Heart left ventricle (tissue), 16 donors: ENCODE results near the gene CHKA. TPM values are rescaled to one million over a fixed set of nuclear protein-coding genes. Genes with fewer than 3 reads are reported as not detected.

Experiments used
- ATAC-seq, 4 donors: fragments of 200-7000 bp; cut with Tn5 transposase; one replicate each; pipeline ENCODE4 v1.9.1; 2020 to 2022; ENCODE audit warnings: moderate library complexity in 4 of 4, mild to moderate bottlenecking in 3 of 4, moderate number of reproducible peaks in 1 of 4
- DNase-seq, 5 donors: peaks; one replicate each; pipeline ENCODE4 v3.0.0-alpha.2; 2020
- H3K27ac ChIP-seq, 12 donors: fragments of 200-600 bp; sonication (generic) in 4 of 12; one replicate each; pipeline versions ENCODE4 v1.5.0 to v1.8.0; 2016 to 2022; ENCODE audit warnings: mild to moderate bottlenecking in 2 of 12
- H3K27me3 ChIP-seq, 9 donors: fragments of 200-600 bp; sonication (generic) in 2 of 9; one replicate each; pipeline versions ENCODE4 v1.5.1 to v1.8.0; 2016 to 2022; ENCODE audit warnings: mild to moderate bottlenecking in 3 of 9
- H3K36me3 ChIP-seq, 9 donors: fragments of 200-600 bp; sonication (generic) in 2 of 9; one replicate each; pipeline versions ENCODE4 v1.5.0 to v1.8.0; 2018 to 2022; ENCODE audit warnings: mild to moderate bottlenecking in 2 of 9
- H3K4me1 ChIP-seq, 12 donors: fragments of 200-600 bp; sonication (generic) in 4 of 12; one replicate each; pipeline versions ENCODE4 v1.5.0 to v1.8.0; 2016 to 2022; ENCODE audit warnings: mild to moderate bottlenecking in 3 of 12
- H3K4me3 ChIP-seq, 12 donors: fragments of 200-600 bp; sonication (generic) in 4 of 12; one replicate each; pipeline versions ENCODE4 v1.5.0 to v1.8.0; 2017 to 2022; ENCODE audit warnings: mild to moderate bottlenecking in 9 of 12, moderate library complexity in 4 of 12
- H3K9me3 ChIP-seq, 12 donors: fragments of 200-600 bp; sonication (generic) in 4 of 12; one replicate each; pipeline versions ENCODE4 v1.5.0 to v1.8.0; 2016 to 2022; ENCODE audit warnings: mild to moderate bottlenecking in 1 of 12
- POLR2A ChIP-seq, 2 donors: fragments of 450-650 bp; IDR thresholded peaks; one replicate each; pipeline ENCODE4 v1.6.1; 2017; ENCODE audit warnings: antibody characterized with exemption in 2 of 2, mild to moderate bottlenecking in 2 of 2, moderate library complexity in 2 of 2
- WGBS, 4 donors: extraction: QIAGEN DNeasy Blood & Tissue Kit in 2 of 4; methylation state at CpG; one replicate each; pipeline versions ENCODE4 v1.1.5 to v1.1.7; 2013 to 2018; 5-methylcytosine and 5-hydroxymethylcytosine counted together
- intact Hi-C, 10 donors: fragments of 100-400 bp; cut with DNase I; formaldehyde crosslinking; loops; one replicate each; pipeline versions ENCODE4 v1.11.1 to v1.14.2; 2022
- polyA plus RNA-seq, 2 donors: library from polyadenylated mRNA; stranded (reverse); fragments of 200-250 nt; gene quantifications; one replicate each; pipeline ENCODE4 v1.2.3, GENCODE V29; 2013
- total RNA-seq, 9 donors: library from RNA; depleted of rRNA in 2 of 9; stranded (reverse); fragments of >200 nt in 2 of 9; fragmentation: NEBNext Ultra II Directional in 3 of 9; extraction: Animal tissue kit (Norgen Biotek cat#: 25700) in 3 of 9; gene quantifications; one replicate each; pipeline versions ENCODE4 v1.1.0 to v1.2.4, GENCODE V29; 2016 to 2023
- TF ChIP-seq, protein P1 (sequence below), 12 donors: fragments of 200-600 bp; sonication (generic) in 4 of 12; IDR thresholded peaks; one replicate each; pipeline versions ENCODE4 v1.5.0 to v1.8.0; 2018 to 2022; ENCODE audit warnings: antibody characterized with exemption in 12 of 12, mild to moderate bottlenecking in 5 of 12
- donor health status: ischemic (EF 13 %, LVEDD 7.1; RV severe dilation, severe dysfunction).
- donor health status: healthy with polysubstance abuse.
- donor health status: DM: no; HTN: yes; CAD: no.
- donor health status: DM: no; HTN: no; CAD: no.
- donor health status: ischemic (EF 25% LVEDD 6.9; RV normal size, moderate dysfunction).
- donor health status: ischemic (EF 25% LVEDD 5.7; RV mildly dilated, moderate dysfunction).
- donor health status: healthy.
- donor health status: DM: yes; HTN: yes; CAD: no.
- donor health status: ischemic (EF 35%, LVEDD 5.7; RV mildly dilated, moderate dysfunction).
- donor health status: nonischemic (EF 11% LVEDD 7.7; RV severe dilation, severe dysfunction).
- donor health status: DM: yes; HTN: yes; CAD: no.
- donor health status: PGD.
- donor health status: ischemic (EF 29% LVEDD 5.4; RV normal size, mild dysfunction).
- donor health status: nonischemic (EF 23%, LVEDD 6.1; RV moderate dilation, normal function).

Gene CHKA
- total and polyA plus RNA-seq, 11 donors, result 6.1 to 22.9 (median 9.1) TPM

DNA sequence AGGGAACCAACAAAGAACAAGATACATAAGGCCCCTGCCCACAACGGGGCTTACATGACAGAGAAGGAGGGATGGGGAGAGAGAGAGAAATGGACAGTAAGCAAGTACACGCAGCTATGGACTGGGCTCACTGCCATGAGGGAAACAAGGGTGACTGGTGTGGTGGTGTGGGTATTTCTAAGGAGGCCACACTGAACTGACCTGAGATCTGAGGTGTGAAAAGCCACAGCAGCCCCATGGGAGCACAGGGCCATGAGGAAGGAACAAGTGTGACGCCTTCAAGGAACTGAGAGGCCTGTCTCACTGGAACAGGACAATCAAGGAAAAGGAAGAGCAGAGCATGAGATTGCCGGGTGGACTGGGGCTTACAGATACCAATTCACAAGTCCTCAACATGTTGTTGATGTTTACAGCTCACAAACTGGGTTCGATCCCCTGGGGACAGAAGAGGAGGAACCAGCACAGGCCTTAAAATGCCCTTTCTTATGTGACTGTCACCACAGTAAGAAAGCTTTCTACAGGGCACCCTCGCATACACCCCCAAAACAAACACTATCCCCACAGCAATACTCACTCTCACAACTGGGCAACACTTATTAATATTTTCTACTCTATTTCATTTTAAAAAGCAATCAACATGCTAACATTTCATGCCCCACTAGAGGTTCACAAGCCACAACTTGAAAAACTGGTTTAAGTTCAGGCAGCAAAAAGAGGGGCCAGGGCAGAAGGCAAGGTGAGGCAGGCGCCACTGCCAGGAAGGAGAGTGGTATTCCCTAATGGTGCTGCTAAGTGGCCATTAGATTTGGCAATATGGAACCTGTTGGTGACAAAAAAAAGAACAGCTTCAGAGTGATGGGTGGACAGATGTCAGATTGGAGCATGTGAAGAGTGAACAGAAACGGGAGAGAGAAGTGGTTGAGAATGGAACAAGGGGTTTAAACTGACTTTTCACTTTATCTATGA is 43.3 kb downstream of the CHKA start:
- TF ChIP-seq, protein P1, sequence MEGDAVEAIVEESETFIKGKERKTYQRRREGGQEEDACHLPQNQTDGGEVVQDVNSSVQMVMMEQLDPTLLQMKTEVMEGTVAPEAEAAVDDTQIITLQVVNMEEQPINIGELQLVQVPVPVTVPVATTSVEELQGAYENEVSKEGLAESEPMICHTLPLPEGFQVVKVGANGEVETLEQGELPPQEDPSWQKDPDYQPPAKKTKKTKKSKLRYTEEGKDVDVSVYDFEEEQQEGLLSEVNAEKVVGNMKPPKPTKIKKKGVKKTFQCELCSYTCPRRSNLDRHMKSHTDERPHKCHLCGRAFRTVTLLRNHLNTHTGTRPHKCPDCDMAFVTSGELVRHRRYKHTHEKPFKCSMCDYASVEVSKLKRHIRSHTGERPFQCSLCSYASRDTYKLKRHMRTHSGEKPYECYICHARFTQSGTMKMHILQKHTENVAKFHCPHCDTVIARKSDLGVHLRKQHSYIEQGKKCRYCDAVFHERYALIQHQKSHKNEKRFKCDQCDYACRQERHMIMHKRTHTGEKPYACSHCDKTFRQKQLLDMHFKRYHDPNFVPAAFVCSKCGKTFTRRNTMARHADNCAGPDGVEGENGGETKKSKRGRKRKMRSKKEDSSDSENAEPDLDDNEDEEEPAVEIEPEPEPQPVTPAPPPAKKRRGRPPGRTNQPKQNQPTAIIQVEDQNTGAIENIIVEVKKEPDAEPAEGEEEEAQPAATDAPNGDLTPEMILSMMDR (IDR thresholded peaks at IDR 0.05), result no peak
- no peak for TF ChIP-seq POLR2A (IDR thresholded peaks at IDR 0.05)
- ATAC-seq (peak; percentile 26 to 62 (median 48)), DNase-seq (no peak)
- no peak overlapping the region for H3K4me3 ChIP-seq
- H3K4me1 ChIP-seq, result peaks cover 0 to 5% (median 0%) of the 10 kb centered on the region in 12 donors
- no peaks in the 10 kb centered on the region for H3K27me3 ChIP-seq
- 66 to 74% (median 69%) methylated on average over 8 of the region's 8 CpGs for WGBS, 4 donors
- H3K36me3 ChIP-seq, result peaks cover 0 to 40% (median 26%) of the 10 kb centered on the region in 9 donors
- no peak overlapping the region for H3K27ac ChIP-seq
- intact Hi-C loops, result loop anchor here in 4 of 10 donors (10.0 kb wide), 1 partner anchor 127 kb away; no protein-coding TSS in a partner anchor
- no peaks in the 10 kb centered on the region for H3K9me3 ChIP-seq

DNA sequence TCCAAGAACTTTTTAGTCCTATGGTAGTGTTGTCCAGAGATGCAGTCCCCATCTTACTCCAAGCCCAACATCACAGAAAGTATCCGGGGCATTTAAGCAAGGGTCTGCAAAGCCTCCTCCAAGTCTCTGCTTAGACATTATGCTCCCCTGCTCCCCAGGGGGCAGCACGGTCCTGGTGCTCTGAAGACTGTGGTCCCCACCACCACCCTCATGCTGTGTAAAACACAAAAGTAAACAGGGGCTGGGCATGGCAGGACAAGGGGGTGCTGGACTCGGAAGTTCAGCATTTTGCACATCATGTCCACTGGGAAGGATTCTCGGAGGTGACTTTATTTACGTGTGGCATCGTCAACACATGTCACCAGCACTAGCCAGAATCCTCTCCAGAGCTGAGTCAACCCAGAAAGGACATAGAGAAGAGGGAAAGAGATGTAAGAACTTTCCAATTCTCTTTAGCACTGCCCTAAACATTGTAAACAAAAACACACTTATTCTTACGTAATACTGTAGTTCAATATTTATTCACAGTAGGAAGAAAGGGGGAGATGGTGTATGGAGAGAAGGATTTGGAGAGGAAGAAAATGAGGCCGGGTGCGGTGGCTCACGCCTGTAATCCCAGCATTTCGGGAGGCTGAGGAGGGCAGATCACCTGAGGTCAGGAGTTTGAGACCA is 44.7 kb downstream of the CHKA start:
- Histone ChIP-seq H3K27me3 (no peaks in the 10 kb centered on the region), H3K9me3 (no peaks in the 10 kb centered on the region), H3K36me3 (peaks cover 0 to 51% (median 32%) of the 10 kb centered on the region in 9 donors), H3K27ac (no peak overlapping the region), H3K4me1 (peaks cover 0 to 5% (median 0%) of the 10 kb centered on the region in 12 donors), H3K4me3 (no peak overlapping the region)
- WGBS, 4 donors, result 83 to 87% (median 85%) methylated on average over 11 of the region's 11 CpGs
- TF ChIP-seq, protein P1 (IDR thresholded peaks at IDR 0.05), result peak in 5 of 12 donors; percentile 16 to 25 (median 21)
- no peak for TF ChIP-seq POLR2A (IDR thresholded peaks at IDR 0.05)
- DNase-seq (no peak), ATAC-seq (no peak)
- intact Hi-C loops, result loop anchor here in 4 of 10 donors (10.0 kb wide), 1 partner anchor 128 kb away; no protein-coding TSS in a partner anchor

DNA sequence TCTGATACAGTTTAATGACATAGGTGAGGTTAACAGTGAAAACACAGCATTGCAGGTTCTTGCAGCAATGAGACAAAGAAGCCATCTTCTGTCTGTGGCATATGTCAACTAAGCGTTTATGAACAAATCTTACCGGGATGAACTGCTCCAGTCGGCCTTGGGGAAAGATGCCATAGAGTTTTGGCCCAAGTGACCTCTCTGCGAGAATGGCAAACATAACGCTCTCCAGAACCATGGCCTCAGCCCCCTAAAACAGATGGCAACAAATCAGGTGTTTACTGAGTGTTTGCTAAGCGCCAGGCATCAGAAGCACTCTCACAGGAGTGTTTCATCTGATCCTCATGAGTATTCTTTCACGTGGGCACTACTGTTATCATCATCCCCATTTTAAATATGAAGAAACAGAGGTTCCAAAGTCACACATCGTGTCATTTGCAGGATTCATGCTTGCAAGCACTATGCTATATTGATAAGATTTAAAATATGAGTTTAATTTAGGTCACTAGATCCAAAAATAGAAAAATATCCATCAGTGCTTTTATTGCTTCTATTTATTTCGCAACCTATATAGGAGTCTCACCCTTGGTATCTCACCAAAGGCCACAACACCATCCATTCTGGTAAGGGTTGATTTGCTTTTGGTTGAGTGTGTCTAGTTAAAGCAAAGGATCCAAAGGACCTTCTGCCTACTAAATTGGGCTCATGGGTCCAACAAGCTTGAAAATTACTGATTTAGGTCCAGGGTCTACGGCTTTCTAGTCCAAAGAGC is 46.4 kb downstream of the CHKA start:
- intact Hi-C loops, result loop anchor here in 4 of 10 donors (10.0 kb wide), 1 partner anchor 130 kb away; no protein-coding TSS in a partner anchor
- Histone ChIP-seq H3K36me3 (peaks cover 0 to 52% (median 36%) of the 10 kb centered on the region in 9 donors), H3K27me3 (no peaks in the 10 kb centered on the region), H3K27ac (no peak overlapping the region), H3K9me3 (no peaks in the 10 kb centered on the region), H3K4me1 (peaks cover 0 to 5% (median 0%) of the 10 kb centered on the region in 12 donors), H3K4me3 (no peak overlapping the region)
- TF ChIP-seq POLR2A (IDR thresholded peaks at IDR 0.05), result no peak
- WGBS, 4 donors, result 74 to 80% (median 77%) methylated on average over 10 of the region's 10 CpGs
- ATAC-seq, result no peak
- DNase-seq, result no peak
